ENCODE results near the gene POU2F3.

The POU2F3 gene

GRCh38 chr11:120210626-120211521 is 29.1 kb upstream of the POU2F3 start, which contains the start of gene OAF:
TSS of gene OAF (plus strand) at chr11:120211032. CDS start at chr11:120211280, 248 bp downstream.
- peak; percentile 77 for DNase-seq (ENCODE audit: low spot score)
- FAIRE-seq, result no peak

- DNase-seq (ENCODE audit: low spot score), result no peak
- no peak for FAIRE-seq
Observed at GRCh38 chr11:120211522-120212258, 28.2 kb upstream of the POU2F3 start.

- DNase-seq (ENCODE audit: low spot score), result no peak
- FAIRE-seq, result no peak
Observed at GRCh38 chr11:120212259-120212878, 27.6 kb upstream of the POU2F3 start.

- no peak for DNase-seq (ENCODE audit: low spot score)
- FAIRE-seq, result no peak
Observed at GRCh38 chr11:120212926-120213325, 27.0 kb upstream of the POU2F3 start.

GRCh38 chr11:120214581-120214980 is 25.4 kb upstream of the POU2F3 start:
- FAIRE-seq (no peak), DNase-seq (ENCODE audit: low spot score) (no peak)

- FAIRE-seq (no peak), DNase-seq (ENCODE audit: low spot score) (no peak)
Observed at GRCh38 chr11:120215634-120216033, 24.3 kb upstream of the POU2F3 start.

GRCh38 chr11:120216426-120217102 is 23.4 kb upstream of the POU2F3 start:
- FAIRE-seq (no peak), DNase-seq (ENCODE audit: low spot score) (no peak)

GRCh38 chr11:120217526-120217925 is 22.4 kb upstream of the POU2F3 start:
- no peak for FAIRE-seq
- DNase-seq (ENCODE audit: low spot score), result no peak

- FAIRE-seq (no peak), DNase-seq (ENCODE audit: low spot score) (no peak)
Observed at GRCh38 chr11:120217941-120218694, 21.8 kb upstream of the POU2F3 start.

- no peak for FAIRE-seq
- DNase-seq (ENCODE audit: low spot score), result no peak
Observed at GRCh38 chr11:120218695-120219033, 21.3 kb upstream of the POU2F3 start.

- FAIRE-seq, result no peak
- DNase-seq (ENCODE audit: low spot score), result no peak
Observed at GRCh38 chr11:120219232-120219937, 20.6 kb upstream of the POU2F3 start.

GRCh38 chr11:120219938-120220746 is 19.8 kb upstream of the POU2F3 start:
- DNase-seq (ENCODE audit: low spot score) (no peak), FAIRE-seq (no peak)

GRCh38 chr11:120220747-120221037 is 19.2 kb upstream of the POU2F3 start:
- FAIRE-seq (no peak), DNase-seq (ENCODE audit: low spot score) (no peak)

GRCh38 chr11:120221115-120221752 is 18.7 kb upstream of the POU2F3 start:
- DNase-seq (ENCODE audit: low spot score) (no peak), FAIRE-seq (no peak)

GRCh38 chr11:120222916-120223315 is 17.0 kb upstream of the POU2F3 start:
- DNase-seq (ENCODE audit: low spot score), result no peak
- FAIRE-seq, result no peak

- no peak for FAIRE-seq
Observed at GRCh38 chr11:120223793-120224192, 16.1 kb upstream of the POU2F3 start.

GRCh38 chr11:120224361-120224760 is 15.6 kb upstream of the POU2F3 start:
- FAIRE-seq (no peak), DNase-seq (ENCODE audit: low spot score) (no peak)

More at GRCh38 chr11:120223793-120224192, 16.1 kb upstream of the POU2F3 start:
- DNase-seq (ENCODE audit: low spot score), result no peak

GRCh38 chr11:120224972-120225909 is 14.7 kb upstream of the POU2F3 start:
- no peak for DNase-seq (ENCODE audit: low spot score)

More at GRCh38 chr11:120224972-120225909, 14.7 kb upstream of the POU2F3 start:
- no peak for FAIRE-seq
